Measurements from ENCODE around the gene EXTL1. TPM values are rescaled to one million over a fixed set of nuclear protein-coding genes. Genes with fewer than 3 reads are reported as not detected.

The EXTL1 gene
- total and polyA plus RNA-seq, 8 donors, result 0.18 to 26.3 (median 0.31) TPM; not detected in 4

GRCh38 chr1:26083208-26083607, 61.6 kb downstream of the EXTL1 start:
- Histone ChIP-seq H3K27ac (no peak overlapping the region), H3K4me3 (no peak overlapping the region), H3K9me3 (no peaks in the 10 kb centered on the region), H3K36me3 (no peaks in the 10 kb centered on the region), H3K4me1 (peaks cover 0 to 16% (median 7%) of the 10 kb centered on the region in 4 donors), H3K27me3 (peaks cover 0 to 29% (median 0%) of the 10 kb centered on the region in 3 donors)
- peak in 1 of 2 donors; percentile 29 for DNase-seq
- 52 to 61% (median 54%) methylated on average over 3 to 5 of the region's 5 CpGs for WGBS, 5 donors
- intact Hi-C loops (cut with DNase I; ENCODE audit: low total_unique reads), result no loop called here
- TF ChIP-seq EP300 (IDR thresholded peaks at IDR 0.05) (no peak), POLR2A (IDR thresholded peaks at IDR 0.05) (no peak), POLR2AphosphoS5 (IDR thresholded peaks at IDR 0.05) (no peak), CTCF (IDR thresholded peaks at IDR 0.05) (no peak)

- no peak overlapping the region for H3K4me3 ChIP-seq
- DNase-seq, result no peak
- no peak for TF ChIP-seq POLR2AphosphoS5 (IDR thresholded peaks at IDR 0.05)
- TF ChIP-seq EP300 (IDR thresholded peaks at IDR 0.05), result no peak
- TF ChIP-seq POLR2A (IDR thresholded peaks at IDR 0.05), result no peak
- no peaks in the 10 kb centered on the region for H3K36me3 ChIP-seq
- intact Hi-C loops (cut with DNase I; ENCODE audit: low total_unique reads), result no loop called here
- peaks cover 0 to 32% (median 0%) of the 10 kb centered on the region in 3 donors for H3K27me3 ChIP-seq
- peaks cover 0 to 11% (median 3%) of the 10 kb centered on the region in 4 donors for H3K4me1 ChIP-seq
- WGBS, 5 donors, result 58 to 77% (median 61%) methylated on average over 2 of the region's 2 CpGs
- H3K9me3 ChIP-seq, result no peaks in the 10 kb centered on the region
- no peak overlapping the region for H3K27ac ChIP-seq
These were observed 62.6 kb downstream of the EXTL1 start for GRCh38 chr1:26084091-26084561.

- WGBS, 5 donors, result 75 to 86% (median 84%) methylated on average over 2 of the region's 2 CpGs
- no peak for DNase-seq
- TF ChIP-seq POLR2AphosphoS5 (IDR thresholded peaks at IDR 0.05) (no peak), POLR2A (IDR thresholded peaks at IDR 0.05) (no peak), EP300 (IDR thresholded peaks at IDR 0.05) (no peak), CTCF (IDR thresholded peaks at IDR 0.05) (no peak)
- Histone ChIP-seq H3K9me3 (no peaks in the 10 kb centered on the region), H3K27me3 (peaks cover 0 to 36% (median 0%) of the 10 kb centered on the region in 3 donors), H3K27ac (no peak overlapping the region), H3K36me3 (no peaks in the 10 kb centered on the region), H3K4me1 (peaks cover 0 to 4% (median 2%) of the 10 kb centered on the region in 4 donors), H3K4me3 (no peak overlapping the region)
- intact Hi-C loops (cut with DNase I; ENCODE audit: low total_unique reads), result no loop called here
These were observed 63.3 kb downstream of the EXTL1 start for GRCh38 chr1:26084844-26085243.

Small RNA genes lying within 50 kb of the gene (small RNA-seq; reads per million reads assigned to genes)
- gene RF00283 (0 reads per million in 4 donors), gene RF00492 (0 reads per million in 4 donors)

Other genes with a start within 250 kb of the EXTL1 start
- gene SELENON, start 221.6 kb upstream of the EXTL1 start, total RNA-seq, result 10 to 100 TPM in 4 of 5 donors, 1 to 10 TPM in 1; 1.7 to 81.1 (median 18.3) TPM
- 10 to 100 TPM in 2 of 3 donors, 1 to 10 TPM in 1; 9.5 to 29.4 (median 21.7) TPM for gene SELENON, start 221.6 kb upstream of the EXTL1 start, polyA plus RNA-seq
- gene MTFR1L, start 201.8 kb upstream of the EXTL1 start, total RNA-seq, result 100 to 1,000 TPM in 3 of 5 donors, 10 to 100 TPM in 2; 39.3 to 301 (median 107) TPM
- gene MTFR1L, start 201.8 kb upstream of the EXTL1 start, polyA plus RNA-seq, result 10 to 100 TPM; 41.1 to 52.4 (median 49.5) TPM
- gene AUNIP, start 162.3 kb upstream of the EXTL1 start, total RNA-seq, result 1 to 10 TPM in 1 of 5 donors, under 1 TPM in 1, not detected in 3; 0.87 to 2.8 TPM
- 1 to 10 TPM in 1 of 3 donors, under 1 TPM in 2; 0.68 to 1.5 (median 1.00) TPM for gene AUNIP, start 162.3 kb upstream of the EXTL1 start, polyA plus RNA-seq
- 1 to 10 TPM; 1.8 to 9.9 (median 5.3) TPM for gene PAQR7, start 146.1 kb upstream of the EXTL1 start, total RNA-seq
- 10 to 100 TPM in 1 of 3 donors, 1 to 10 TPM in 2; 4.3 to 10.5 (median 5.4) TPM for gene PAQR7, start 146.1 kb upstream of the EXTL1 start, polyA plus RNA-seq
- 10 to 100 TPM; 25.9 to 74.2 (median 44.6) TPM for gene STMN1, start 115.4 kb upstream of the EXTL1 start, total RNA-seq
- 100 to 1,000 TPM in 2 of 3 donors, 10 to 100 TPM in 1; 79.0 to 109 (median 108) TPM for gene STMN1, start 115.4 kb upstream of the EXTL1 start, polyA plus RNA-seq
- 10 to 100 TPM in 3 of 5 donors, 1 to 10 TPM in 1, under 1 TPM in 1; 0.58 to 25.5 (median 14.9) TPM for gene PAFAH2, start 23.7 kb upstream of the EXTL1 start, total RNA-seq
- gene PAFAH2, start 23.7 kb upstream of the EXTL1 start, polyA plus RNA-seq, result 10 to 100 TPM in 2 of 3 donors, 1 to 10 TPM in 1; 6.5 to 13.3 (median 12.8) TPM
- gene SLC30A2, start 24.3 kb downstream of the EXTL1 start, total RNA-seq, result 1 to 10 TPM in 1 of 5 donors, not detected in 4; 2.0 TPM
- gene SLC30A2, start 24.3 kb downstream of the EXTL1 start, polyA plus RNA-seq, result under 1 TPM in 2 of 3 donors, not detected in 1; 0.30 to 0.46 TPM
- gene TRIM63, start 45.9 kb downstream of the EXTL1 start, total RNA-seq, result under 1 TPM in 1 of 5 donors, not detected in 4; 0.37 TPM
- 1 to 10 TPM in 1 of 3 donors, under 1 TPM in 2; 0.40 to 6.0 (median 0.44) TPM for gene TRIM63, start 45.9 kb downstream of the EXTL1 start, polyA plus RNA-seq
- 10 to 100 TPM in 3 of 5 donors, 1 to 10 TPM in 2; 1.8 to 33.8 (median 11.0) TPM for gene PDIK1L, start 90.0 kb downstream of the EXTL1 start, total RNA-seq
- gene PDIK1L, start 90.0 kb downstream of the EXTL1 start, polyA plus RNA-seq, result 1 to 10 TPM; 2.6 to 4.1 (median 2.9) TPM
- gene FAM110D, start 137.3 kb downstream of the EXTL1 start, total RNA-seq, result 10 to 100 TPM in 1 of 5 donors, 1 to 10 TPM in 1, not detected in 3; 1.3 to 15.6 TPM
- 1 to 10 TPM in 2 of 3 donors, under 1 TPM in 1; 1.00 to 2.7 (median 1.4) TPM for gene FAM110D, start 137.3 kb downstream of the EXTL1 start, polyA plus RNA-seq
- not detected for gene C1orf232, start 147.2 kb downstream of the EXTL1 start, total RNA-seq
- gene C1orf232, start 147.2 kb downstream of the EXTL1 start, polyA plus RNA-seq, result not detected
- gene ZNF593, start 148.1 kb downstream of the EXTL1 start, total RNA-seq, result 10 to 100 TPM in 4 of 5 donors, not detected in 1; 10.6 to 74.1 (median 39.3) TPM
- gene ZNF593, start 148.1 kb downstream of the EXTL1 start, polyA plus RNA-seq, result 100 to 1,000 TPM; 101 to 138 (median 133) TPM
- gene ZNF593OS, start 150.1 kb downstream of the EXTL1 start, total RNA-seq, result not detected
- under 1 TPM in 2 of 3 donors, not detected in 1; 0.30 to 0.76 TPM for gene ZNF593OS, start 150.1 kb downstream of the EXTL1 start, polyA plus RNA-seq
- 10 to 100 TPM; 13.6 to 70.3 (median 27.7) TPM for gene CNKSR1, start 155.7 kb downstream of the EXTL1 start, total RNA-seq
- 10 to 100 TPM; 10.4 to 23.0 (median 13.3) TPM for gene CNKSR1, start 155.7 kb downstream of the EXTL1 start, polyA plus RNA-seq
- not detected for gene CATSPER4, start 168.8 kb downstream of the EXTL1 start, total RNA-seq
- not detected for gene CATSPER4, start 168.8 kb downstream of the EXTL1 start, polyA plus RNA-seq
- gene CEP85, start 212.4 kb downstream of the EXTL1 start, total RNA-seq, result 10 to 100 TPM in 3 of 5 donors, 1 to 10 TPM in 1, under 1 TPM in 1; 0.58 to 21.0 (median 10.3) TPM
- 1 to 10 TPM; 2.1 to 5.3 (median 2.7) TPM for gene CEP85, start 212.4 kb downstream of the EXTL1 start, polyA plus RNA-seq